HG02973 (cell line): ENCODE data around the gene PEX10.
"Not testable (repeated sequence)": the region's sequence is repeated elsewhere in the genome, so short reads cannot be mapped to it uniquely, and the experiment has no call there.

Experiments
- ATAC-seq: cut with Tn5 transposase; IDR thresholded peaks from one replicate; pipeline ENCODE4 v1.9.1; 2021; ENCODE audit warnings: moderate library complexity; ENCODE audit not compliant: unreplicated experiment

PEX10 gene

GRCh38 chr1:2443277-2444137 is 31.1 kb upstream of the PEX10 start:
- no peak for ATAC-seq

- ATAC-seq, result no peak
These were observed 30.3 kb upstream of the PEX10 start for GRCh38 chr1:2442661-2443060.

GRCh38 chr1:2441746-2442145 is 29.4 kb upstream of the PEX10 start:
- ATAC-seq, result no peak

- not testable (repeated sequence) for ATAC-seq
These were observed 28.0 kb upstream of the PEX10 start for GRCh38 chr1:2440346-2440745.

DNA sequence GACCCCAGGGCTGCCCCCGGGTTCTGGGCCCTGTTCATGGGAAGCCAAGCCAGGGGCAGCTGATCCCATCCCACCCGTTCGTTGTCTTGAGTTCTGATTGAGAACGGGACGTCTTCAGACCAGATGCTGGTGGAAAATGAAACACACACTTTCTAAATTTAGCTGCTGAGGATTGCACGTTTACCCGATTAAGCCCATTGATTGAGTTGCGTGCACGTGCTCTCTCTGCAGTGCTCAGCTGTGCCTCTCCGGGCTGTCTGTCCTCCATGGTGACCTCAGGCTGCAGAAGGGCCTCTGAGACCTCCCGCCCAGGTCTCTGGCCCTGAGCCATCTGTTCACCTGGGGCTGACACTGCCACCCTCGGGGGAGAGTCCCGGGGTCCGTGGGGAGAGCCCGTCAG is 27.0 kb upstream of the PEX10 start:
- ATAC-seq, result no peak

DNA sequence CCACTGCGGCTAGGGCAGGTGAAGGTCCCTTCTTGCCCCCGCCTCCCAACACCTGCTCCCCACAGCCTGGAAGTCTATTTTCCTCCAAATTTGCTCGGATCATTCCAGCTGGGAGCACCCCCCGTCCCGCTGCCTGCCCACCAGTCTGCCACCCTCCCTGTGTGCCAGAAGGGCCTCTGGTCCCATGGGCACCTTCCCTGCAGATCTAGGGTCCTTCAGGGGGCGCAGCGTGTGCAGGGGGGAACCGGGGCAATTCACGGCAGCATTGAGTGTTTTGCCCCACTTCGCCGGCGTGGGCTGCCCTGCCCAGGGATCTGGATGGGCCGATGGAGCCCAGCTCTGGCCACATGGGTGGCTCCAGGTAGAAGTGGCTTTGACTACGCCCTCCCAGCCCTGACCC is 26.3 kb upstream of the PEX10 start:
- ATAC-seq, result no peak

GRCh38 chr1:2438038-2438437 is 25.7 kb upstream of the PEX10 start:
- ATAC-seq, result no peak

DNA sequence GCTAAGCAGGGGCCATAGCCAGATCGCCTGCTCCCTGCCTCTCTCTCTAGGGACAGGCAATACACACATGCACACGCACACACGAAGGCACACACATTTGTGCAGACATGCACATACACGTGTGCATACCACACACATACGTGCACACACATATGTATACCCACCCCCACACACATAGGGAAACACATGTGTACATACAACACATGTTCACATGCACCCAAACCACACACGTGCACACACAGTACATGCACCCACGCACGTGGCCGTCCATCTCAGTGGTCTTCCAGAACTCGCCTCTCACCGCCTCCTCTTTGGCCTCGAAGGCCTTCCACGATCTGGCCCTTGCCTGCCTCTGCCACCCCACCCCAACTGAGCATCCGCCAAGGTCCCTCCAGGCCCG is 25.3 kb upstream of the PEX10 start:
- no peak for ATAC-seq

- ATAC-seq, result no peak
These were observed 24.5 kb upstream of the PEX10 start for GRCh38 chr1:2436876-2437275.

- ATAC-seq, result no peak
These were observed 23.5 kb upstream of the PEX10 start for GRCh38 chr1:2435746-2436355.

- ATAC-seq, result no peak
These were observed 22.7 kb upstream of the PEX10 start for GRCh38 chr1:2435091-2435490.

DNA sequence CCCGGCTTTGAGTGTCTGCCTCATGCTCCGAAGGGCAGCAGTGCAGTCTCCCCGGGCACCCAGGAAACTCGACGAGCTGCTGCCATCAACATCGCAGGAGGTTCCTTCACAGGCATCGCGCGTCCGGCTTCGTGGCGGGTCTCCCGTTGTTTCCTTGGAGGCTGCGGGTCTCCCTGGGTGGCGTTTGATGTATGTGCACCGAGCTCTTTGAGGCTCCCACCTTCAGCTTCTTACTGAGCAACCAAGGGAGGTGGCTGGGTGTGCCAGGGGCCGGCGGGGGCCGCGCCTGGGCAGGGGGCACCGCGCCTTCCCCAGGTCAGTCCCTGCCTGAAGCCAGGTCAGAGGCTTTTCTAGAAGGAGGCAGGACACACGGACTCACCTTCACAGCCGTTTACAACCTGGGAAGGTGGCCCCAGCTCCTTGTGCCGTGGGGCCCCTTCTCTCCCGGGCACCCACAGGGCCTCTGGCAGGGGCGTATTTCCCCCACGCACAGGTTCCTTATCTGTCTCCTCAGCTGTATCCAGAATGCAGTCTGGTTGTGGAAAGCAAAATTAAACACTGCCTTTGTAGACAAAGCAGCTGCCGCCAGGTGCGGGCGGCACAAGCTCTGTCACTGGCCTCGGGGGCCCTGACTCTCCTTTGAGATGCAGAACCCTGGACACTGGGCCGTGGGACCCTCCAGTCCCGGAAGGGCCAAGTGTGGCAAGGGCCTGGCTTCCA is 21.7 kb upstream of the PEX10 start:
- ATAC-seq, result no peak

DNA sequence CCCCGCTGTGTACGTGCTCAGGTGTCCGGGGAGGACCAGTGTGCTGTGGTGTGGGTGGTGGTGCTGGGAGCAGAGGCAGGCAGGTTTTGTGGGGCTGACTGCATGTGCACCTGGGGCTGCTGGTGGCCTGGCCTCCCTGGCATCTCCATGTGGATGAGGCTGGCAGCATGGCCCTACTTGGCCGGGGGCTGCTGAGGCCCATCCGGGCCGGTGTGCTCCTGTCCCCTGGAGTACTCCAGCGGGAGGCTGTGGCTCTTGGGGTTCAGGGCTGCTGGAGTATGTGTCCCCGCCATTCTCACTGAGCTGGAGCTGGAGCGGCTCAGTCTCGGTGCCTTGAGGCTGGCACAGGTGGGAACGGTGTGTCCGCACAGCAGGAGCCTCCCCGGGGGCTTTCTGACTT is 20.8 kb upstream of the PEX10 start:
- no peak for ATAC-seq

DNA sequence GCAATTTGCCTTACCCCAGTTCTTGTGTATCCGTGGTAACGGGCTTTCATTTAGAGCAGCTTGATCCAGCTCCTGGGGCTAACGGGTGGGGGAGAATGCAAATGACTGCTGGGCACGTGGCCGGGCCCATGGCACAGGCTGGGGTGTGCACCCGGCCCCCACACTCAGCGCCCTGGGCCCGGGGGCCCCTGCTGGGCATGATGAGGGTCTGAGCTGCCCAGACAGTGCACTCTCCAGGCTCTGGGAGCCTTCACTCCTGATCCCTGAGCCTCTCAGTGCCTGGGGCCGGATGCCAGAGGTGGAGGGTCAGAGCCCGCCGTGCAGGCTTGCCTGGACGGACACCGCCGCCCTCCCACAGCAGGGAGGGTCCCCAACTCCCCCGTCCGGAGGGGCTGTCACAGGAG is 20.1 kb upstream of the PEX10 start:
- ATAC-seq, result no peak

DNA sequence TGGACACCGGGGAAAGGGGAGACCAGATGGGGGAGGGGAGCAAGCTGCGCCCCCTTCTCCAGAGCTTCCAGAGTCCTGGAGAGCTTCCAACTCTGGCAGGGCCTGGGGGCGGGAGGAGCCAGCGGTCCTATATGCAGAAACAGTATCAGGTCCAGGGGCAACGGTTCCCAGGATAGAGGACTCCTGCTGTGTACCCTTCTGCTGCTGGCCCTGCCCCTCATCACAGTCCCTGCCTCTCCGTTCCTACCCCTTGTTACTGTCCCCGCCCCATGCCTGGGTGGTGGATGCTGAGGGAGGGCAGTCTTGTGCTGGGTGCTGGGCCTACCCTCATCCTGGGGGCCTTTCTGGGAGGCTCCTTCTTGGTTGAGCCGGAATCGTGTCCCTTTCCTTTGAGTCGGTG is 19.2 kb upstream of the PEX10 start:
- ATAC-seq, result no peak

DNA sequence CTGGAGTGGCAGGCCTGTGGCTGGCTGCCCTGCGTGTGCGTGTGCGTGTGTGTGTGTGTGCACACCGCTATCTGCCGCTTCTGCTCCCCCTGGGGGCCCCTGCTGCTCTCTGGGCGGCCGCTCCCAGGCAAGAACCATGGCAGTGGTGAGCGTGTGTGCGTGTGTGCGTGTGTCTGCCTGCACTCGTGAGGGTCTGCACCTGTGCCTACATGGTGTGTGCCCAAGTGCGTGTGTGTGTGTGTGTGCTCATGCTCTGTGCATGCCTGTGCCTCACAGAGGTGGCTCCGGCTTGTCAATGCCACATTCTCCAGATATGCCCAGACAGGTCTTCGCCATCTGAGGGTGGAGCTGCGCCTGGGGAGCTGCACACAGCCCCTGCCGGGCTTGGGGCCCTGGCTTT is 18.7 kb upstream of the PEX10 start:
- no peak for ATAC-seq

GRCh38 chr1:2430592-2430973 is 18.2 kb upstream of the PEX10 start:
- ATAC-seq, result no peak

DNA sequence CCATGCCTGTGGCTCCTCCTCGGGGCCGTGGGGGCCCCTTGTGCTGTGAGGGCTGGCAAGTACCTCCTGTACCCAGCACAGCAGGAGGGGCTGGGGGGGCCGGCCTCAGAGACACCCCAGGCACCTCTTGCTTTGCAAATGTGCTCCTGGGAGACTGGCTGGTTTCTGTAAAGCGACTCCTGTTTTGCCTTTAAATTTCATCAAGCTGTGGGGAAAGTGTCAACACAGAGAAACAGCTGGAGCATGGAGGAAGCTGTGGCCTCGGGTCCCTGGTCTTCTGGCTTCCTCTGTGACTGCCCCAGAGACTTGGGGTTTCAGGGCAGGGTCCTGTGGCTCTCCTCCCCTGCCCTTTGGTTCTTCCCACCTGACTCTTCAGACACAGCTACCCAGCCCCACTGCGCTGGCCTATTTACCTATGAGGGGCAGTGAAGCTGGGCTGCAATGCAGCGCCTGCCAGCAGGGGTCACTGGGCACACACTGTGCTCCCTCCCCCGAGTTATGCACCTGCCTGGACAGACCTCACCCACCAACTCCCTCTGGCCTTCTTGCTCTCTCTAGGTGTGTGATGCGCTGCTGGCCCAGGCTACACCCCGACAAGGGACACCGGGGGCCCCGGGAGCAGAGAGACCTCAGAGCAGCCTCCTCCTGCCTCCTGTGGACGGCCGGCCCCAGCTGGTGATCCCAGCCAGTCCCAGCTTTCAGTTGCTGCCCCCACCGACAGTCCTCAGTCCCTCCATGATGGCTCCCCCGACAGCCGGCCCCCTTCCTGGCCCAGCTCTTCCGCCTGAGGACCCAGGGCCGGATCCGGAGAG is 17.6 kb upstream of the PEX10 start:
- ATAC-seq, result no peak

DNA sequence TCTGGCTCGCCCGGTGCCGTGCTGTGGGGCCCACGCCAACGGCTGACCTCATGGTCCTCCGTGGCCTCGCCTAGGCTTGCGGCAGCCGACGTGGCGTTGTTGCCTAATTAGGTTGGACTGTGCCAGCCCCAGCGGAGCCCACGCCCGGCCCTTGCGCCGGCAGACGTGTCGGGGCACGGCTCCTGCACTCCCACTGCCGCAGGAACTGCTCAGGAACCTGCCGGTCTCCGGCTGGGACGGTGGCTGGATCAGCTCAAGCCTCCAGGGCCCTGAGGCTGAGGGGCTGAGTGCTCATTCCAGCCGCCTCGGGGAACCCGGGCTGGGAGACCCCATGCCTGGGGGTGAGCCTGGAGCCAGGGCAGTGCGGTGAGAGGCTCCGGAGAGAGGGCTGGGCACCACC is 16.1 kb upstream of the PEX10 start:
- no peak for ATAC-seq

- ATAC-seq, result no peak
These were observed 15.6 kb upstream of the PEX10 start for GRCh38 chr1:2427976-2428375.

- ATAC-seq, result no peak
These were observed 14.7 kb upstream of the PEX10 start for GRCh38 chr1:2427051-2427450.
